HCT116 (cell line): Measurements from ENCODE around the gene GPLD1. TPM values are rescaled to one million over a fixed set of nuclear protein-coding genes. Genes with fewer than 3 reads are reported as not detected.

Source experiments
- ATAC-seq: fragments of 200-7000 bp; cut with Tn5 transposase; 2 replicates; pipeline ENCODE4 v1.9.1; 2020; ENCODE audit warnings: mild to moderate bottlenecking, moderate library complexity
- BruUV-seq: library from RNA; stranded (reverse); fragments of 400-500 nt; replicated peaks from 2 replicates; lab custom pipeline; 2021; lab: Mats Ljungman, UMichigan
- CTCF ChIA-PET: fragments of 300-600 bp; sonication (Branson Sonifier 250); formaldehyde crosslinking; loops from one replicate; lab custom pipeline; 2021; ENCODE audit warnings: antibody characterized with exemption; lab: Charles Lee
- POLR2A ChIA-PET: fragments of 300-600, 350-600 bp; sonication (Branson Sonifier 250); formaldehyde crosslinking; loops from one replicate; lab custom pipeline; 2021; ENCODE audit warnings: antibody characterized with exemption; lab: Charles Lee
- RAD21 ChIA-PET, 2 experiments: fragments of 300-600 bp; sonication (Branson Sonifier 250); formaldehyde crosslinking; loops; one replicate each; lab custom pipeline; 2023; ENCODE audit warnings: low total read pairs in 2 of 2; ENCODE audit not compliant: uncharacterized antibody in 2 of 2, unreplicated experiment in 2 of 2, low non-redundant PET in 1 of 2; lab: Charles Lee
- DNase-seq: peaks from one replicate; pipeline ENCODE4 v3.0.0-alpha.2; 2010; ENCODE audit warnings: low read depth, low spot score
- H2AFZ ChIP-seq: fragments of 200-600 bp; shearing (Covaris generic), sonication (generic); 2 replicates; pipeline ENCODE4 v1.6.1; 2017; ENCODE audit warnings: low read depth, mixed run types, mixed read lengths, antibody characterized with exemption, low read length; ENCODE audit not compliant: poor library complexity, severe bottlenecking
- H3K27ac ChIP-seq: 2 replicates; pipeline ENCODE4 v1.5.1; 2012; ENCODE audit warnings: low read depth, low read length
- H3K27me3 ChIP-seq: fragments of 200-600 bp; sonication (generic); 2 replicates; pipeline ENCODE4 v1.6.1; 2016; ENCODE audit warnings: mixed run types, low read length, mixed read lengths; ENCODE audit not compliant: insufficient read depth
- H3K36me3 ChIP-seq, 2 experiments: fragments of 200-500 bp in 1 of 2; fragments of 200-600 bp in 1 of 2; sonication (Bioruptor generic) in 1 of 2; sonication (generic) in 1 of 2; 2 replicates each; pipeline versions ENCODE4 v1.5.1 to v1.6.1; 2014 to 2016; ENCODE audit warnings: low read length in 2 of 2, inconsistent platforms in 1 of 2, mixed read lengths in 1 of 2, mixed run types in 1 of 2; ENCODE audit not compliant: insufficient read depth in 2 of 2, control insufficient read depth in 1 of 2
- H3K4me1 ChIP-seq, 2 experiments: fragments of 200-600 bp in 1 of 2; sonication (generic) in 1 of 2; 2 replicates each; pipeline versions ENCODE4 v1.5.1 to v1.6.1; 2012 to 2017; ENCODE audit warnings: low read length in 2 of 2, inconsistent platforms in 1 of 2, mild to moderate bottlenecking in 1 of 2, mixed read lengths in 1 of 2, mixed run types in 1 of 2, moderate library complexity in 1 of 2; ENCODE audit not compliant: insufficient read depth in 2 of 2, control insufficient read depth in 1 of 2
- H3K4me2 ChIP-seq: fragments of 200-600 bp; sonication (generic); 2 replicates; pipeline ENCODE4 v1.6.1; 2017; ENCODE audit warnings: mixed run types, low read length, mixed read lengths
- H3K4me3 ChIP-seq, 2 experiments: fragments of 200-600 bp in 1 of 2; sonication (generic) in 1 of 2; replicated peaks in 1 of 2; 2 replicates each; pipeline ENCODE4 v1.5.1; 2011 to 2016; ENCODE audit warnings: low read length in 2 of 2, control low read depth in 1 of 2, low read depth in 1 of 2, mild to moderate bottlenecking in 1 of 2, mixed read lengths in 1 of 2, mixed run types in 1 of 2
- H3K79me2 ChIP-seq: fragments of 200-600 bp; sonication (generic); 2 replicates; pipeline ENCODE4 v1.6.1; 2017; ENCODE audit warnings: mild to moderate bottlenecking, mixed run types, low read length, moderate library complexity, mixed read lengths; ENCODE audit not compliant: insufficient read depth
- H3K9ac ChIP-seq: fragments of 200-600 bp; sonication (generic); 2 replicates; pipeline ENCODE4 v1.6.1; 2016; ENCODE audit warnings: low read length, mixed read lengths
- H3K9me2 ChIP-seq: fragments of 200-600 bp; sonication (generic), shearing (Covaris generic); 2 replicates; pipeline ENCODE4 v1.6.1; 2017; ENCODE audit warnings: mixed run types, mild to moderate bottlenecking, moderate library complexity; ENCODE audit not compliant: insufficient read depth
- H3K9me3 ChIP-seq, 2 experiments: fragments of 200-500 bp in 1 of 2; fragments of 200-600 bp in 1 of 2; sonication (Bioruptor generic) in 1 of 2; sonication (generic) in 1 of 2; 2 replicates each; pipeline ENCODE4 v1.6.1; 2014 to 2017; ENCODE audit warnings: low read length in 2 of 2, mixed read lengths in 2 of 2, inconsistent platforms in 1 of 2, low read depth in 1 of 2, mild to moderate bottlenecking in 1 of 2, mixed run types in 1 of 2, moderate library complexity in 1 of 2; ENCODE audit not compliant: control insufficient read depth in 1 of 2, insufficient read depth in 1 of 2
- H4K20me1 ChIP-seq: fragments of 200-600 bp; sonication (generic), shearing (Covaris generic); 2 replicates; pipeline ENCODE4 v1.6.1; 2017; ENCODE audit warnings: mixed run types, mild to moderate bottlenecking, moderate library complexity; ENCODE audit not compliant: insufficient read depth
- CBX3 ChIP-seq: IDR thresholded peaks from 2 replicates; pipeline ENCODE4 v1.6.1; 2012; ENCODE audit warnings: low read depth
- CEBPB ChIP-seq: IDR thresholded peaks from 2 replicates; pipeline ENCODE4 v1.6.1; 2012; ENCODE audit warnings: low read depth
- ELF1 ChIP-seq: IDR thresholded peaks from 2 replicates; pipeline ENCODE4 v1.6.1; 2012; ENCODE audit warnings: low read depth, borderline replicate concordance
- EZH2 ChIP-seq: fragments of 200-600 bp; sonication (generic); IDR thresholded peaks from 2 replicates; pipeline ENCODE4 v1.6.1; 2017; ENCODE audit warnings: antibody characterized with exemption, mixed run types
- FOSL1 ChIP-seq: IDR thresholded peaks from 2 replicates; pipeline ENCODE4 v1.6.1; 2012; ENCODE audit warnings: low read depth
- JUND ChIP-seq: IDR thresholded peaks from 2 replicates; pipeline ENCODE4 v1.6.1; 2012
- RAD21 ChIP-seq: IDR thresholded peaks from 2 replicates; pipeline ENCODE4 v1.6.1; 2012; ENCODE audit warnings: low read depth, mild to moderate bottlenecking
- SIN3A ChIP-seq: IDR thresholded peaks from 2 replicates; pipeline ENCODE4 v1.6.1; 2012; ENCODE audit warnings: low read depth
- TCF7L2 ChIP-seq: IDR thresholded peaks from 2 replicates; pipeline ENCODE4 v1.7.0; 2011; ENCODE audit warnings: borderline replicate concordance, inconsistent platforms; ENCODE audit not compliant: insufficient read depth, insufficient read length; ENCODE audit errors: extremely low read depth
- YY1 ChIP-seq: IDR thresholded peaks from 2 replicates; pipeline ENCODE4 v1.6.1; 2011; ENCODE audit warnings: low read length, low read depth, moderate library complexity, mild to moderate bottlenecking; ENCODE audit not compliant: insufficient replicate concordance; ENCODE audit errors: extremely low read depth
- ZNF274 ChIP-seq: fragments of 200-500 bp; sonication (Bioruptor generic); IDR thresholded peaks from 2 replicates; pipeline ENCODE4 v1.6.1; 2014; ENCODE audit warnings: mild to moderate bottlenecking, low read depth, low read length, inconsistent platforms
- intact Hi-C: fragments of 100-400 bp; cut with micrococcal nuclease; formaldehyde crosslinking; loops from 2 replicates; pipeline ENCODE4 v1.10.0; 2022
- total RNA-seq: library from RNA; stranded (reverse); gene quantifications from one replicate; pipeline ENCODE4 v1.2.1, GENCODE V29; 2021; ENCODE audit not compliant: unreplicated experiment
- TF ChIP-seq, protein P1 (sequence below), 3 experiments: fragments of 200-600 bp in 1 of 3; sonication (generic) in 1 of 3; IDR thresholded peaks in 2 of 3; conservative IDR thresholded peaks in 1 of 3; 2 replicates each; pipeline ENCODE4 v1.5.1; 2012 to 2017; ENCODE audit warnings: low read depth in 2 of 3, low read length in 2 of 3, antibody characterized with exemption in 1 of 3, borderline replicate concordance in 1 of 3, control low read depth in 1 of 3, mild to moderate bottlenecking in 1 of 3, mixed read lengths in 1 of 3, mixed run types in 1 of 3, moderate library complexity in 1 of 3; ENCODE audit not compliant: insufficient read depth in 1 of 3
- TF ChIP-seq, protein P2 (sequence below): IDR thresholded peaks from 2 replicates; pipeline ENCODE4 v1.6.1; 2012

GPLD1 gene
- total RNA-seq, 1 experiment from 2014 or later, result 2.1 TPM

DNA sequence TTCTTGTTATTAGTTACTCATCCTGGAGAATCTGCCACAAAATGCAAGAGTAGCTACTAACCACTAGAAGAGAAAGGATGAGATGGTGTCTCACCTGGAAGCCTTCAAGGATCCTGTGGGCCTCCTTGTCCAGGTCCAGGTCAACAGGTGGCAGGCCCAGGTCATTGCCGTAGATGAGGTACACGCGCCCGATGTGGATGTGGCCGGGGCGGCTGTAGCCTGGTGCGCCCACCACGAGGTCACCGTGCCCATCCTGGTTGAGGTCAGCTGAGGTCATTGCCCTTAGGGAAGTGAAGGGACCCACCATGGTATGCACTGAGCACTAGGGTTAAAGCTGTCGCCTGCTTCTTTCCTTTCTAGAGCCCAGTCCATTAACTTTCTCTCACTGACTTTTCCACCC is 35.5 kb downstream of the GPLD1 start:
- no peak overlapping the region for H3K9ac ChIP-seq
- TF ChIP-seq YY1 (no peak), CBX3 (no peak), SIN3A (no peak), FOSL1 (no peak), TCF7L2 (no peak)
- TF ChIP-seq, protein P1, sequence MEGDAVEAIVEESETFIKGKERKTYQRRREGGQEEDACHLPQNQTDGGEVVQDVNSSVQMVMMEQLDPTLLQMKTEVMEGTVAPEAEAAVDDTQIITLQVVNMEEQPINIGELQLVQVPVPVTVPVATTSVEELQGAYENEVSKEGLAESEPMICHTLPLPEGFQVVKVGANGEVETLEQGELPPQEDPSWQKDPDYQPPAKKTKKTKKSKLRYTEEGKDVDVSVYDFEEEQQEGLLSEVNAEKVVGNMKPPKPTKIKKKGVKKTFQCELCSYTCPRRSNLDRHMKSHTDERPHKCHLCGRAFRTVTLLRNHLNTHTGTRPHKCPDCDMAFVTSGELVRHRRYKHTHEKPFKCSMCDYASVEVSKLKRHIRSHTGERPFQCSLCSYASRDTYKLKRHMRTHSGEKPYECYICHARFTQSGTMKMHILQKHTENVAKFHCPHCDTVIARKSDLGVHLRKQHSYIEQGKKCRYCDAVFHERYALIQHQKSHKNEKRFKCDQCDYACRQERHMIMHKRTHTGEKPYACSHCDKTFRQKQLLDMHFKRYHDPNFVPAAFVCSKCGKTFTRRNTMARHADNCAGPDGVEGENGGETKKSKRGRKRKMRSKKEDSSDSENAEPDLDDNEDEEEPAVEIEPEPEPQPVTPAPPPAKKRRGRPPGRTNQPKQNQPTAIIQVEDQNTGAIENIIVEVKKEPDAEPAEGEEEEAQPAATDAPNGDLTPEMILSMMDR (IDR thresholded peaks at IDR 0.05 in 2 of 3, conservative IDR thresholded peaks at IDR 0.05 in 1 of 3; ENCODE audit: borderline replicate concordance in 1 of 3, insufficient read depth in 1 of 3, low read depth in 2 of 3, low read length in 2 of 3), result no peak
- H3K9me3 ChIP-seq, result no peaks in the 10 kb centered on the region
- BruUV-seq, result no TSS peak
- no peak overlapping the region for H3K4me2 ChIP-seq
- no peak overlapping the region for H2AFZ ChIP-seq
- ATAC-seq (no peak), DNase-seq (no peak)
- POLR2A ChIA-PET, result no interaction called here
- no peaks in the 10 kb centered on the region for H4K20me1 ChIP-seq
- H3K9me2 ChIP-seq, result no peaks in the 10 kb centered on the region
- H3K27ac ChIP-seq, result no peak overlapping the region
- no peaks in the 10 kb centered on the region for H3K36me3 ChIP-seq
- no peaks in the 10 kb centered on the region for H3K4me1 ChIP-seq
- CTCF ChIA-PET, result no interaction called here
- no peak overlapping the region for H3K4me3 ChIP-seq
- no peaks in the 10 kb centered on the region for H3K27me3 ChIP-seq
- intact Hi-C loops, result no loop called here
- H3K79me2 ChIP-seq, result no peaks in the 10 kb centered on the region
- RAD21 ChIA-PET, result no interaction called here

DNA sequence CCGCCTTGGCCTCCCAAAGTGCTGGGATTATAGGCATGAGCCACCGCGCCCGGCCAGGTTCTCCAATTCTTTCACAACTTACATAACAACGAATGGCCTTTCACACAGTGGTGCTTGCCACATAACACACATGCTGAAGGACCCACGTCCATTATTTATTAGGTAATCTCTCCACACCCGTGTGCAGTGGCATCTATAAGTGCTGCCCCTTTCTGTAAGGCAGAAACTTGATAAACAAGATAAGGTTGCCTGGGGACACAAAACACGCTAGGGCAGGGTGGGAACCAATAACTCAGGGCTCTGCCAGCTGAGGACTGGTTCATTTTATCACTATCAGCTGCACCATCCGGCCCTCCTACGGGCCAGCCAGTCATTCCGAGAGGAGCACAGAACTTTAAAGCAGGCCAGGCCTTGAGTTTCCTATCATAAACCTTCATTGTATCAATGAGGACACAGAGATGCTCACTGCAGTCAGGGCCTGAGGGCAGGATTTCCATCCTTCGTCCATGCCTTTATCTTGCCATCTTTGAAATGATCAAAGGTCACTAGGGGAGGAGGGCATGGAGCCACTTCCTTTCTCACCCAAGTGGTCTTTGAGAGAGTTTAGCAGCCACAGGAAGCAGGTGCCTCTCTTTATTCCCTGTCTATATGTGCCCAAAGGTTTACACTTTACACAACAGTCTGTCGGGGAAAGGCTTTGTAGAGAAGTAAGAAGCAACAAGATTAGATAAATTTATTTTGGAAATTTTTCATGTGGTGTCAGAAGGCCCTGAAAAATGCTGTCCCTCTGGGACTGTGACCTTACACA is 37.6 kb downstream of the GPLD1 start:
- H3K79me2 ChIP-seq, result no peaks in the 10 kb centered on the region
- ATAC-seq (no peak), DNase-seq (no peak)
- H3K27ac ChIP-seq, result no peak overlapping the region
- H3K9me2 ChIP-seq, result no peaks in the 10 kb centered on the region
- H3K27me3 ChIP-seq, result no peaks in the 10 kb centered on the region
- no peaks in the 10 kb centered on the region for H3K4me1 ChIP-seq
- no peak overlapping the region for H3K4me3 ChIP-seq
- H3K9ac ChIP-seq, result no peak overlapping the region
- no peaks in the 10 kb centered on the region for H3K36me3 ChIP-seq
- TF ChIP-seq ELF1 (no peak), TCF7L2 (no peak), CBX3 (no peak), CEBPB (no peak), SIN3A (no peak), FOSL1 (no peak), RAD21 (no peak), EZH2 (no peak), ZNF274 (no peak), JUND (no peak)
- TF ChIP-seq, protein P2, sequence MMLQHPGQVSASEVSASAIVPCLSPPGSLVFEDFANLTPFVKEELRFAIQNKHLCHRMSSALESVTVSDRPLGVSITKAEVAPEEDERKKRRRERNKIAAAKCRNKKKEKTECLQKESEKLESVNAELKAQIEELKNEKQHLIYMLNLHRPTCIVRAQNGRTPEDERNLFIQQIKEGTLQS, result no peak
- TF ChIP-seq, protein P1 (IDR thresholded peaks at IDR 0.05 in 2 of 3, conservative IDR thresholded peaks at IDR 0.05 in 1 of 3; ENCODE audit: borderline replicate concordance in 1 of 3, insufficient read depth in 1 of 3, low read depth in 2 of 3, low read length in 2 of 3), result no peak
- intact Hi-C loops, result no loop called here
- ChIA-PET POLR2A (no interaction called here), RAD21 (no interaction called here), CTCF (no interaction called here)
- no peaks in the 10 kb centered on the region for H4K20me1 ChIP-seq
- H3K9me3 ChIP-seq, result no peaks in the 10 kb centered on the region
- BruUV-seq, result no TSS peak
- H3K4me2 ChIP-seq, result no peak overlapping the region
- no peak overlapping the region for H2AFZ ChIP-seq
